NCI-H2107 treated with DMSO at 0.1 percent for 48 hours (cell line): Measurements from ENCODE around the gene LHX2.

Experiments
- DNase-seq: peaks from one replicate; lab custom pipeline; 2025; ENCODE audit not compliant: unreplicated experiment; lab: John Stamatoyannopoulos, UW

LHX2 gene

GRCh38 chr9:123999661-124000060 is 11.9 kb upstream of the LHX2 start:
- no peak for DNase-seq

GRCh38 chr9:124000161-124000783 is 11.3 kb upstream of the LHX2 start:
- no peak for DNase-seq

- no peak for DNase-seq
Observed at GRCh38 chr9:124000784-124001457, 10.6 kb upstream of the LHX2 start.

- DNase-seq, result no peak
Observed at GRCh38 chr9:124001458-124001799, 10.1 kb upstream of the LHX2 start.

GRCh38 chr9:124001866-124002525 is 9.6 kb upstream of the LHX2 start:
- no peak for DNase-seq

GRCh38 chr9:124003636-124004349 is 7.8 kb upstream of the LHX2 start:
- no peak for DNase-seq

GRCh38 chr9:124004593-124004992 is 7.0 kb upstream of the LHX2 start:
- DNase-seq, result no peak

GRCh38 chr9:124005029-124005771 is 6.4 kb upstream of the LHX2 start:
- no peak for DNase-seq

- DNase-seq, result no peak
Observed at GRCh38 chr9:124006448-124007361, 4.9 kb upstream of the LHX2 start.

- no peak for DNase-seq
Observed at GRCh38 chr9:124007565-124008302, 3.8 kb upstream of the LHX2 start.

- no peak for DNase-seq
Observed at GRCh38 chr9:124008303-124008693, 3.3 kb upstream of the LHX2 start.

- no peak for DNase-seq
Observed at GRCh38 chr9:124008694-124009530, 2.7 kb upstream of the LHX2 start.

- no peak for DNase-seq
Observed at GRCh38 chr9:124009531-124010217, 1.9 kb upstream of the LHX2 start.

GRCh38 chr9:124010303-124010664 is 1.3 kb upstream of the LHX2 start:
- DNase-seq, result no peak

- DNase-seq, result no peak
Observed at GRCh38 chr9:124010665-124011321, 775 bp upstream of the LHX2 start.

- no peak for DNase-seq
Observed at GRCh38 chr9:124012368-124013301, 1.1 kb downstream of the LHX2 start.
